GM13976 (cell line): ENCODE results near the gene GNAQ.
"Not testable (repeated sequence)": the region's sequence is repeated elsewhere in the genome, so short reads cannot be mapped to it uniquely, and the experiment has no call there.

Experiments
- DNase-seq: peaks from one replicate; pipeline ENCODE4 v3.0.0; 2012; ENCODE audit warnings: low spot score
- in situ Hi-C: fragments of 300-500 bp; cut with MboI; formaldehyde crosslinking; loops from one replicate; pipeline ENCODE4 v1.12.0; 2022; ENCODE audit warnings: low sequenced_read_pairs, mixed read lengths, inconsistent platforms; ENCODE audit not compliant: unreplicated experiment
- TF ChIP-seq, protein P1 (sequence below): IDR thresholded peaks from 2 replicates; pipeline ENCODE4 v1.5.1; 2012; ENCODE audit warnings: borderline replicate concordance, mild to moderate bottlenecking; ENCODE audit not compliant: insufficient read depth; ENCODE audit errors: extremely low read depth, missing control alignments, control extremely low read depth

Gene GNAQ

DNA sequence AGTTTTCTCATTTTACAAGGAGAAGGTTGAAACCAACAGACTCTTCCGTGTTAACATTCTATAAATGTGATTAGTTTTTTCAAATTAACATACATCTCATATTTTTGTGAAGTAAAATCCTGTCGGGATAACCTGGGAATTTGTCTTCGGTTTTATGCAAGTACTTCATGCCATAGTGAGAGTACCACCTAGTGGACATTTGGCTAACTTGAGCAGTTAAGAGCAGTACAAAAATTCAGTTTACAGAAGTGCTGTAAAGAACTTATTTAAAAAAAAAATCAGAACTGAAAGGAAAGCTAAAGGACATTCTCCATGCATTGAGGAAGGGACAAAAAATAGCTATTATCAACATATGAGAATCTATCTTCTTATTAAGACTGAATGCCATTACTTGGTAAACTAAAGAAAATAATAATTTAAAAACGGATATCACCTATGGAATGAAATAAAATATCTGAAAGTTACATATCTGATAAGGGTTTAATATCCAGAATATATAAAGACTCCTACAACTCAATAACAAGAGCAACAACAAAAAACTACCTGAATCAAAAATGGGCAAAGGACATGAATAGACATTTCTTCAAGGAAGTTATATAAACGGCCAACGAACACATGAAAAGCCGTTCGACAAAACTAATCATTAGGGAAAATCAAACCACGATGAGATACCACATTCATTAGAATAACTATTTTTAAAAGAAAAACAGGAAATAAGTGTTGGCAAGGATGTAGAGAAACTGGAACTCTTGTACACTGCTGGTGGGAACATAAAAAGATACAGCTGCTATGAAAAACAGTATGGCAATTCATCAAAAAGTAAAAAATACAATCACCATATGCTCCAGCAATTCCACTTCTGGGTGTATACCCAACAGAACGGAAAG is 266.5 kb downstream of the GNAQ start:
- TF ChIP-seq, protein P1, sequence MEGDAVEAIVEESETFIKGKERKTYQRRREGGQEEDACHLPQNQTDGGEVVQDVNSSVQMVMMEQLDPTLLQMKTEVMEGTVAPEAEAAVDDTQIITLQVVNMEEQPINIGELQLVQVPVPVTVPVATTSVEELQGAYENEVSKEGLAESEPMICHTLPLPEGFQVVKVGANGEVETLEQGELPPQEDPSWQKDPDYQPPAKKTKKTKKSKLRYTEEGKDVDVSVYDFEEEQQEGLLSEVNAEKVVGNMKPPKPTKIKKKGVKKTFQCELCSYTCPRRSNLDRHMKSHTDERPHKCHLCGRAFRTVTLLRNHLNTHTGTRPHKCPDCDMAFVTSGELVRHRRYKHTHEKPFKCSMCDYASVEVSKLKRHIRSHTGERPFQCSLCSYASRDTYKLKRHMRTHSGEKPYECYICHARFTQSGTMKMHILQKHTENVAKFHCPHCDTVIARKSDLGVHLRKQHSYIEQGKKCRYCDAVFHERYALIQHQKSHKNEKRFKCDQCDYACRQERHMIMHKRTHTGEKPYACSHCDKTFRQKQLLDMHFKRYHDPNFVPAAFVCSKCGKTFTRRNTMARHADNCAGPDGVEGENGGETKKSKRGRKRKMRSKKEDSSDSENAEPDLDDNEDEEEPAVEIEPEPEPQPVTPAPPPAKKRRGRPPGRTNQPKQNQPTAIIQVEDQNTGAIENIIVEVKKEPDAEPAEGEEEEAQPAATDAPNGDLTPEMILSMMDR = no peak
- no peak for DNase-seq
- in situ Hi-C loops = loop anchor here (25.0 kb wide), 1 partner anchor 603 kb away; no protein-coding TSS in a partner anchor

DNA sequence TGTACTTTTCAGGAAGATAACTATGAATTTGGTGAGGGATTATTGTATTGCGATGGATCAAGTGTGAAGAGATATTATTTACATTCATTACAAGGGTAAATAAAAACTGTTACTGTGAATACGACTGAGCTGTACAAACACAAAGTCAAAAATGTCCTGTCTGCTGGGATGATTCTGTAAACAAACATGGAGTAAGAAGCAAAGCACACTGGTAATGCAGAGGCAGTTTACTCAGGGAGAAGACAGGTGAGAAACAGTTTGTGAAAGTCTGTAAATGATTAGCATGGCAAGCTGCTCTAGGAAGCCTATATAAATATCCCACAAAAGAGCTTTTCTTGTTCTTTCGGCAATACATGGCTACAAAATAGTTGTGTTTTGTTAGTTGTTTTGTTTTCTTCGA is 268.0 kb downstream of the GNAQ start:
- TF ChIP-seq, protein P1 = no peak
- DNase-seq = no peak
- in situ Hi-C loops = loop anchor here (25.0 kb wide), 1 partner anchor 601 kb away; no protein-coding TSS in a partner anchor

DNA sequence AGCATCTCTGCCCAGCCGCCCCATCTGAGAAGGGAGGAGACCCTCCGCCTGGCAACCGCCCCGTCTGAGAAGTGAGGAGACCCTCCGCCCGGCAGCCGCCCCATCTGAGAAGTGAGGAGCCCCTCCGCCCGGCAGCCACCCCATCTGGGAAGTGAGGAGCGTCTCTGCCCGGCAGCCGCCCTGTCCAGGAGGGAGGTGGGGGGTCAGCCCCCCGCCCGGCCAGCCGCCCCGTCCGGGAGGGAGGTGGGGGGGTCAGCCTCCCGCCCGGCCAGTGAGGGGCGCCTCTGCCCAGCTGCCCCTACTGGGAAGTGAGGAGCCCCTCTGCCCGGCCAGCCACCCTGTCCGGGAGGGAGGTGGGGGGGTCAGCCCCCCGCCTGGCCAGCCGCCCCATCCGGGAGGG is 270.7 kb downstream of the GNAQ start:
- not testable (repeated sequence) for DNase-seq
- in situ Hi-C loops = loop anchor here (25.0 kb wide), 1 partner anchor 599 kb away; no protein-coding TSS in a partner anchor

DNA sequence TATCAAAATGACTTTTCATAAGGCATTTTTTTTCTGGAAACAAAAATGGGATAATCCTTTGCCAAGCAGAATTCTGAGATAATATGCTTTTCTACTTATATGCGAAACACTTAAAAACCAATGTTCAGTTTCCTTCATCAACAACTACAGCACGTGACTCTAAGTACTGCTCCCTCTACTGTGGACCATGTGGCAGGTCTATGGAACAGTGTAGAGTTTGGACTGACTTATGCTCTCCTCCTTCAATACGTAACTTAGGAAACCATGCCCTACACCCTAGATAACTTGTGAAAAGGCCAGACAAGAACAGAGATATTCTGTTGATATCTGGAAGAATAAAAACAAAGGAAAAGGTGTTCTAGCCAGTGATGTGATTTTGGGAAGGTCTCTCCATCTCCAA is 272.2 kb downstream of the GNAQ start:
- in situ Hi-C loops = loop anchor here (25.0 kb wide), 1 partner anchor 597 kb away; no protein-coding TSS in a partner anchor

DNA sequence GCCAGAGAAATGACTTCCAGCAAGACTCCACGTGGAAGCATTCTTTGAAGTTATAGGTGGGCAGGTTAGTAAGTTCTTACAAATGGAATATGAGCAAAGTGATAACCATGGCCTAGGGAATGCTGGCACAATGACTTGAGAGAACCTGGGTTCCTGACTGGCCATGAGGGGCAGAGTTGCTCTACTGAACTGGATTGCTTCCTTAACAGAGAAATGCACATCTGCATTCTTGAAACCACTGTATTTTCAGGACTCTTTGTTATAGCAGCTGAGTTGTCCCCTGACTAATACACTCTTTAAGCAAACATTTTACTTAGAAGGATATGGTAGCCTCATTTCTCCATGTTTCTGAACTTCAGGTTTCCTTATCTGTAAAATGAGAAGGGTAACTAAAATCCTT is 275.2 kb downstream of the GNAQ start:
- TF ChIP-seq, protein P1 = no peak
- in situ Hi-C loops = loop anchor here (25.0 kb wide), 1 partner anchor 594 kb away; no protein-coding TSS in a partner anchor
- DNase-seq = no peak

More for the DNA sequence above, 272.2 kb downstream of the GNAQ start:
- TF ChIP-seq, protein P1 = no peak
- DNase-seq = no peak

DNA sequence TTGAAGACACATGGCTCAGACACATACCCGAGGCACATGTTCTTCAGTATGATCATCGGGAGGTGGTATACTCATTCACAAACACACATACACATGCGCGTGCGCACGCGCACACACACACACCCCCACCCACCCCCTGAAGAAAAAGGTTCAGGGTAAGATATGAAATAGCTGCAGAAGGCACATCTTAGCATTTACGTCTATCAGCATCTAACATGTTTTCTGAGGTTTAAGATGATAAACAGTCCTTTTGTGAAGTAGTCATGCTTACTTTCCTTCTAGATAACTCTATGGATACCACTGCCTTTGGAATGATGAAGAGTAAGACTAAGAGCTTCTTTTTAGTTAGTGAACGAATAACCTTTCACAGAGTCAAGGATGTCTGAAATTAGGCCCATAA is 278.4 kb downstream of the GNAQ start:
- TF ChIP-seq, protein P1 = no peak
- in situ Hi-C loops = loop anchor here (25.0 kb wide), 1 partner anchor 591 kb away; no protein-coding TSS in a partner anchor
- no peak for DNase-seq

DNA sequence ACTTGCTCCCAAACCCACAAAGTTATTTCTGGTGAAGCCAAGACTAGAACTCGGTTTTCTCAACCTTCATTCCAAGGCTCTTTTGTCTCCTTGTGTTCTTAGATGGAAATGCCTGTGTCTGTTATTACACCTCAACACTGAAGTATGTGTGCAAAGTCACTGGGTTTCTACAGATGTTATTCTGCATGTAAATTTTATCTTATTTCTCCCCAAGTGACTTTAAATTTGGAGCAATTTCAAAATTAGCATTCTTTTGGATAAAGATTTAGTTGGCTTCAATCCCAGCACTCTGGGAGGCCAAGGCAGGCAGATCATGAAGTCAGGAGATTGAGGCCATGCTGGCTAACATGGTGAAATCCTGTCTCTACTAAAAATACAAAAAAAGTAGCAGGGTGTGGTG is 279.1 kb downstream of the GNAQ start:
- in situ Hi-C loops = loop anchor here (25.0 kb wide), 1 partner anchor 590 kb away; no protein-coding TSS in a partner anchor
- DNase-seq = no peak
- TF ChIP-seq, protein P1 = no peak
